HTR-8/SVneo (cell line): ENCODE results near the gene SLC45A1.

Experiments
- DNase-seq: peaks from one replicate; pipeline ENCODE4 v3.0.0; 2011; ENCODE audit warnings: low spot score, mixed read lengths; ENCODE audit not compliant: insufficient read length
- FAIRE-seq: peaks from 2 replicates; lab custom pipeline; 2011; peaks lifted over from hg19 to GRCh38; lab: Jason Lieb, UNC

SLC45A1 gene

GRCh38 chr1:8350914-8351684 is 33.2 kb downstream of the SLC45A1 start:
- DNase-seq (no peak), FAIRE-seq (no peak)

DNA sequence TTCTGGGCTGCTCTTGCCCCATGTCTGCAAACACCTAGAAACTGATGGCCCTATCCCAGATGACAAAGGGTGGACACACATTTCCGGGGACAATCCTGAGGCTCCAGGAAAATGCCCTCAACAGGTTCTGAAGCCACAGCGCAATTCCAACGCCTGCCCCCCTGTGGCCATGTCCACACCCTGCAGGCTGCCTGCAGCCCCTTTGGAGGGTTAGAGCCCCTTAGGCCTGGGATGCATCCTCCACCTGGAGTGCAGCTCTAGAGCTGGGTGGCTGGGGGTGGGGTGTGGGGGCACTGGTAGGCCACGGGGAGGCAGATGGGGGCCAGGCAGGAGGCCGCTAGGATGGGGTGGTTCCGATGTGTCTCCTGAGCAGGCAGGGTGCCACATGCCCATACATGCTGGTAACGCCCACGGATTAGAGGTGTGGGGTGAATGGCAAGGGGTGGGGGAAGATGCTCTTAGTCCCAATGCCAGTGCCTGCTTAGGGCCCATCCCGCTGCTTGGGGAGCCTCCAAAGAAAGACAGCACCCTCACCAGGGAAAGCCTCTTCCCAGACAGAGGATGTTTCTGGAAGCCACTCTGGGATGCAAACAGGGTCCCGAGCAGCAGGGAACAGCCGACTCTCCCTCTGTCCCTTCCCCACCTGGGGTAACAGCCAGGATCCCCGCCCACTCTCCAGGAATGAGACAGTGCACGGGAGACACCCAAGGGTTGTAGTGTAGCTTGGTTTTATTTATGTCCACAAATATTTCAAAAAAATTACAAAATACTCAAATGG is 34.0 kb downstream of the SLC45A1 start:
- DNase-seq (no peak), FAIRE-seq (no peak)

DNA sequence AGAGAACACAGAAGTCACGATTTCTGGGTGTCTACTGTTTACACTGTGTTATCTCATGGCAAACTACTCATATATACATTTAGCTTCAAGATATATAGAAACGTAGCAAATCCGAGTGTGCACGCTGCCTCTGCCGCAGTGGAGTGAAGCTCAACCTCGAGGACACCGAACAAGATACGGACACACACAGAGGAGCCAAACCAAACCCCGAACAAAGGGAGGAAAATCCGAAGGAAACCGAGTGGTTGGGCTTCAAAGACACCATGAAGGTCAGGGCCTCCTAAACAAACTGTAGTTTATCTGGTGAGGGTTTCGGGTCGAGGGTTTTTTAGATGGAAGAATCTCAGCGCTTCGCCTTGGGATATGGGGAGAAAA is 34.5 kb downstream of the SLC45A1 start:
- no peak for FAIRE-seq

DNA sequence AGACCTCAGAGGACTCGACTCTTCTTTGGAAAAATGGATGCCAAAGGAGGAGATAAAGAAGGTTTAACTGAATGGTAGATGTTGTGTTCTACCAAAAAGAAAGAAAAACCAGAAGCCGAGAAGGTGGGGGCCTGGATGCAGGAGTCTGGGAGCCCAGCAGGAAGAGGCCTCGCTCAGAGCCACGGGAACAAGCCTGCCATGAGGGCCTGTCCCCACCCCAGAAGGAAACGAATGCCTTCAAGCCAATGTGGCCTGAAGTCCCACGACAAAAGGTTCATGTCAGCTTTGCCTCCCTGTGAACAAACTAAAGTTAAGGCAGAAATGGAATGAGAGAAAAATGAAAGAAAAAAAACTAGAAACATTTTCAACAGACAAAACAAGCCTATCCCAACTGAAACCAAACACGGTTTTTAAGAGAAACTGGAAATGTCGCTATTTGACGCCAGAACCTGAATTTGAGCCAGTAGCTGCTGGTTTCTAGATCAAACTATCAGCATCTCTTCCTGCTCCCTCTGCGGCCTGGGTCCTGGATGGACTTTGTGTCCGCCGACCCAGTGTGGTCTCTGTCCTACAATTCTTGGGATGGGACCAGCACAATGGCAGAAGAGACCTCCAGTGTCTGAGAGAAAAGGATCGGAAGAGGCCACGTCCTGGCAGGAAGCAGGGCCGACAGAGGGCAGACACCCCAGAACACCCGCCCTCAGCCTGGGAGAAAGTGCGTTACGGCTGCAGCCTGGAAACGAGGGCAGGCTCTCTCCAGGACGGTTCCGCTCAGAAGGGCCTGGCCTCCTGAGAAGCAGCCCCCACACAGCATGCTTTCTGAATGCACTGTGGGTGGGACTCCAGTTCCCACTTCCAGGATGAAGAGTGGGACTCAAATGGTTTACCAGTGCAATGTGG is 35.2 kb downstream of the SLC45A1 start:
- FAIRE-seq (no peak), DNase-seq (no peak)

More for the DNA sequence above, 34.5 kb downstream of the SLC45A1 start:
- no peak for DNase-seq

GRCh38 chr1:8354038-8354437 is 36.1 kb downstream of the SLC45A1 start:
- DNase-seq (no peak), FAIRE-seq (no peak)

DNA sequence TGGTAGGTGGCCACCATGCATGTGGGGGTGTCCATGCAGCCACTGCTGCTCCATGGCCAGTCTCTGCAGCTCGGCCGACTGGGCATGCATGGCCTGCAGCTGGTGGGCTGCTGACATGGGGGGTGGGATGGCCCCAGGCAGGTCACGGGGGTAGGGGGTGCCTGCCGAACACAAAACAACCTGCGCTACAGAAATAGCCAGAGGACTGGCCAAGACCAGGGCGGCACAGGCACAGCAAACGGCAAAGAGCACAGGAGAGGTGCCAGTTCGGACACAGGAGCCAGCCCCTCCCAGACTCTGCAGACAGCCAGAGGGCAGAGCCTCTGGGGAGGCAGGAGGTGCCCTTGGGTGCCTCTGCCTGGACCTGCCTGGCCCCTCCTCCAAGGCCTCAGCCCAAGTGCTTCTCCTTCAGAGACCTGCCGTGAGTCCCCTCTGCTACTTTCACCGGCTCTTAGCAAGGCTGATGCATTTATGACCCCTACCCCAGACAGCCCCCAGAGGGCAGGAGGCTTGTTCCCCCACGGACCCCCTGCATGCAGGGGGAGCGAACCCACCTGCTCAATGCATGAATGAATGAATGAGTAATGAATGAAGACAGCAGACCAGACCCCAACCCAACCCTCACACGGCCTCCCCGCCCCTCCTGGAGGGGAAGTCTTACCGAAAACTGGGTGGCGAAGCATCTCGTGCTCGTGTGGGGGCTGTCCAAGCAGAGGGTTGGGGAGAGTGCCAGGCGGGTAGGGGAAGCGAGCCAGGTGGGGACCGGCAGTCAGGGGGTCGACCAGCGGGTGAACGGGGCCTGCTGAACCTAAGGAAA is 37.7 kb downstream of the SLC45A1 start:
- DNase-seq (no peak), FAIRE-seq (no peak)

DNA sequence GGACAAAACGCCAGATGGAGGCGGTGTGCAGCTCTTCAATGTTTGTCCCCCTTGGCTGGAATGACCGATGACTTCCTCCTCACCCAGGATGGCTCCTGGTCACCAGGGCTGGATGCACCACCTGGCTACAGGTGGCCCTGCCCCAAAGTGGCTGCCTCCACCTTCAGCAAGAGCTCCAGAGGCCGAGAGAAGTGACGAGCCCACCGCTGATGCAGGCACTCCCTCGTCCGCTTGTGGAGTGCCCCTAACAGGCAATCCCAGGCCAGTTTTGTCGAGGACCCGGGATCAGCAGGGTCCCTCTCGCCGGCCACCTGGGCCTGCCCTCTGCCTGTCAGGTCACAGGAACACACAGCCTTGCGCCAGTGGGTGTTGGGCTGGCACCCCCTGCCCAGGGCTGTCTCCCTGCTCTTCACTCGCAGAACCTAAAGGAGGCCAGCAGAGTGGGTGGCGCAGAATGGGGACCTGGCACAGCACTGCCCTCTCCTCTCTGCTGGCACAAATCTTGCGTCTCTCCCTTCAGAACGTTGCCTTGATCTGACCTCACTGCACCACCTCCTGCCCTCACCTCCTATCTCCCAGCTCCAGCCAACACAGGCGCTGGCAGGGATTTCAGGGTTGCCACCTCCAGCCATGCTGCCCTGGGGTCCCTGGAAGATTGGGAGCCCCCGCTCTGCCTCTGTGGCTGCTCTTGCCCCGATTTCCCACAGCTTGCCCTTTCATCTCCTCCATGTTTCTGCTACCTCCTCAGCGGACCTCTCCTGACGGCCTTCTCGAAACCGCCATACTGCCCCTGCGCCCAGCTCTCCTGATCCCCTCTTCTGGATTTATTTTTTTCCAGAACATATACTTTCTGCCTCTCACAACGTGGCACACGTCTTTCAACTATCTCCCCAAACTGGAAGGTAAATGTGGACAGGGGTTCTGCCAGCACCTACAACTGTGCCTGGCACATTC is 38.6 kb downstream of the SLC45A1 start:
- FAIRE-seq = no peak
- no peak for DNase-seq

GRCh38 chr1:8357329-8358101 is 39.6 kb downstream of the SLC45A1 start:
- DNase-seq (no peak), FAIRE-seq (no peak)

GRCh38 chr1:8358241-8358896 is 40.5 kb downstream of the SLC45A1 start:
- no peak for FAIRE-seq
- no peak for DNase-seq

DNA sequence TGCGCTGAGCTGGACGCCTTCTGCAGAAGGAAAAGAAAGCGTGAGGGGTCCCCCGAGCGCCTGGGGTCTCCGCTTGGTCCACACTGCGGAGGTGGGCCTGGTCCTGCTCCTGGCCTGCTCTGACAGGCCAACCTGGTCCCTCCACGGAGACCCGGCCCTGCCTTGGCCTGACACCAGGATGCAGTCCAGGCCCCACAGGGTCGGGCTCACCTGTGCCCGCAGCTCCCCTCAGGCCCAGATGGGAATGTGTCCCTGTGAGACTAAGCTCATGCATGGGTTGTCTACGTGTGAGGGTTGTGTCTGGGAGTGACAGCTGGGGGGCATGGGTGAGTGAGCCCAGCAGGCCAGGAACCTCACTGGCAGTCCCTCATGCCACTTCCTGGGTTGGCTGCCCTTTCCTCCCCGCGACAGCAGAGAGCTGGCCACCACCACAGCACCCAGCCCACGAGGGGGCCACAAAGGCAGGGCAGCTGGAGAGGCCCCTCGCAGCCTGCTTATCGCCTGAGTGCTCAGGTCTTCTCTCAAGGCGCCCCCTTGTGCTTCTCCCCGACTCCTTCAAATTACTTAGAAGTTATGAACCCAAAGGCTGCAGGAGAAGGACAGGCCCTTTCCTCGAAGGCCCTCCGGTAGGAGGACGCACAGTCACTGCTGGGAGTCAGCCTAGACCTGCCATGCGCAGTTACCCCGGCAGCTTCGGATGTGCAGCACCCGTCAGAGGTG is 41.1 kb downstream of the SLC45A1 start:
- no peak for FAIRE-seq

GRCh38 chr1:8359617-8360481 is 41.9 kb downstream of the SLC45A1 start:
- no peak for FAIRE-seq
- no peak for DNase-seq

More for the DNA sequence above, 41.1 kb downstream of the SLC45A1 start:
- no peak for DNase-seq

- DNase-seq (no peak), FAIRE-seq (no peak)
Observed at GRCh38 chr1:8360493-8361197, 42.7 kb downstream of the SLC45A1 start.

DNA sequence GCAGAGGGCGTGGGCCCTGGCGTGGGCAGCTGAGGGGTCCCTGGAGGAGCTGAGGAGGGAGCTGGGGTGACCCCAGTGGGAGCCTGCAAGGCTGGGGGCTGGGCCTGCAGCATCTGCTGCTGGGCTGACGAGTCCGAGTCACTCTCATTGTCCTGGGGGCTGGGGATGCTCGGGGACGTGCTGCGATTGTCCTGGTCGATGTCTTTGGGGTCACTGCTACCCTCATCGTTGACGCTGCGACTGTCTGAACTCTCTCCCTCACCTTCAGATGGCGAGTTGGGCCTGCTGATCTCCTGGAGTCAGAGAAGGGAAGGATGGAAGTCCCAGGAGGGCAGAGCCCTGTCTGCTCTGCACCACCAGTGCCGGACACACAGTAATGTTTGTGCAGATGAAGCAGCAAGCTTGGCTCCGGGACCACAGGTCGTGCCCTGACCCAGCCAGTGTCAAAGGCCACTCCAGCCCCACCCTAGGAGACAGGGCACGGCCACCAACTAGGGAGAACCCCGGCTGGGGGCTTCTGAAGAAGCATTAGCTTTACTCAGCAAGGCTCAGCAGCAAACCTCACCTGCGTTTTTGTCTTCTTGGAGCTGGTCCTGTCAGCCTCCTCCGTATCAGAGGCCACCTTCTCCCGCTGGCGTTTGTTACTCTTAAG is 43.4 kb downstream of the SLC45A1 start:
- no peak for FAIRE-seq
- DNase-seq = no peak

- FAIRE-seq = no peak
- no peak for DNase-seq
Observed at GRCh38 chr1:8362701-8363101, 44.8 kb downstream of the SLC45A1 start.
